IMR-90 (cell line): Measurements from ENCODE around the gene PLAGL1. TPM values are rescaled to one million over a fixed set of nuclear protein-coding genes. Genes with fewer than 3 reads are reported as not detected.

Experiments used
- ATAC-seq: fragments of 200-7000 bp; cut with Tn5 transposase; 2 replicates; pipeline ENCODE4 v1.9.1; 2020; ENCODE audit warnings: low read depth, mild to moderate bottlenecking, moderate library complexity
- BruUV-seq: library from RNA; stranded (reverse); fragments of 400-500 nt; replicated peaks from 2 replicates; lab custom pipeline; 2021; lab: Mats Ljungman, UMichigan
- CTCF ChIA-PET: fragments of 300-600 bp; formaldehyde crosslinking; extraction: SDS; loops from one replicate; lab custom pipeline; 2021; ENCODE audit warnings: antibody characterized with exemption; lab: Yijun Ruan, JAX
- POLR2A ChIA-PET: fragments of 300-600 bp; sonication (Branson Sonifier 250); formaldehyde crosslinking; loops from one replicate; lab custom pipeline; 2022; ENCODE audit warnings: antibody characterized with exemption; ENCODE audit not compliant: unreplicated experiment; lab: Charles Lee
- DNase-seq: peaks from one replicate; pipeline ENCODE4 v3.0.0; 2013
- H2AFZ ChIP-seq: replicated peaks from 2 replicates; pipeline ENCODE3; 2013; ENCODE audit warnings: low read length, mild to moderate bottlenecking; ENCODE audit not compliant: poor library complexity
- H2AK5ac ChIP-seq: 2 replicates; pipeline ENCODE4 v1.6.1; 2013; ENCODE audit warnings: low read depth, low read length, inconsistent platforms
- H2AK9ac ChIP-seq: replicated peaks from 2 replicates; pipeline ENCODE3; 2013; ENCODE audit warnings: mild to moderate bottlenecking, low read depth, low read length, moderate library complexity; ENCODE audit not compliant: poor library complexity
- H2BK120ac ChIP-seq: 2 replicates; pipeline ENCODE4 v1.6.1; 2013; ENCODE audit warnings: low read depth, low read length, inconsistent platforms
- H2BK15ac ChIP-seq: 3 replicates; pipeline ENCODE4 v1.6.1; 2013; ENCODE audit warnings: low read depth, low read length, inconsistent platforms
- H2BK20ac ChIP-seq: 2 replicates; pipeline ENCODE4 v1.6.1; 2013; ENCODE audit warnings: low read depth, mild to moderate bottlenecking, inconsistent platforms, low read length, moderate library complexity
- H2BK5ac ChIP-seq: 2 replicates; pipeline ENCODE4 v1.6.1; 2013; ENCODE audit warnings: mild to moderate bottlenecking, low read depth, low read length, inconsistent platforms; ENCODE audit not compliant: poor library complexity, severe bottlenecking
- H3K14ac ChIP-seq: replicated peaks from 2 replicates; pipeline ENCODE4 v1.6.1; 2013; ENCODE audit warnings: low read depth, low read length, inconsistent platforms
- H3K18ac ChIP-seq: 2 replicates; pipeline ENCODE4 v1.6.1; 2013; ENCODE audit warnings: low read depth, low read length, control low read depth
- H3K23ac ChIP-seq: 2 replicates; pipeline ENCODE4 v1.6.1; 2013; ENCODE audit warnings: low read depth, low read length, inconsistent platforms
- H3K27ac ChIP-seq: 2 replicates; pipeline ENCODE4 v1.5.1; 2013; ENCODE audit warnings: mild to moderate bottlenecking, control low read depth, low read length; ENCODE audit not compliant: insufficient read depth
- H3K27me3 ChIP-seq: 2 replicates; pipeline ENCODE4 v1.6.1; 2013; ENCODE audit warnings: low read length; ENCODE audit not compliant: control insufficient read depth, insufficient read depth
- H3K36me3 ChIP-seq: 2 replicates; pipeline ENCODE4 v1.6.1; 2013; ENCODE audit warnings: low read length, mixed read lengths; ENCODE audit not compliant: control insufficient read depth, insufficient read depth
- H3K4ac ChIP-seq: 2 replicates; pipeline ENCODE4 v1.6.1; 2013; ENCODE audit warnings: low read depth, low read length, inconsistent platforms
- H3K4me1 ChIP-seq: 2 replicates; pipeline ENCODE4 v1.6.1; 2013; ENCODE audit warnings: low read length, mixed read lengths; ENCODE audit not compliant: control insufficient read depth, insufficient read depth
- H3K4me2 ChIP-seq: 2 replicates; pipeline ENCODE4 v1.6.1; 2013; ENCODE audit warnings: low read depth, mild to moderate bottlenecking, control low read depth, low read length, moderate library complexity
- H3K4me3 ChIP-seq: 2 replicates; pipeline ENCODE4 v1.5.1; 2013; ENCODE audit warnings: low read depth, mild to moderate bottlenecking, control low read depth, low read length, moderate library complexity; ENCODE audit not compliant: insufficient read depth
- H3K56ac ChIP-seq: 2 replicates; pipeline ENCODE4 v1.6.1; 2013; ENCODE audit warnings: low read length, inconsistent platforms; ENCODE audit not compliant: insufficient read depth; ENCODE audit errors: extremely low read depth
- H3K79me1 ChIP-seq, 2 experiments: 2 replicates each; pipeline ENCODE4 v1.6.1; 2013; ENCODE audit warnings: low read length in 2 of 2, inconsistent platforms in 1 of 2, low read depth in 1 of 2
- H3K9ac ChIP-seq: 2 replicates; pipeline ENCODE4 v1.6.1; 2013; ENCODE audit warnings: low read depth, low read length, control low read depth
- H3K9me1 ChIP-seq: 2 replicates; pipeline ENCODE4 v1.6.1; 2013; ENCODE audit warnings: low read length, inconsistent platforms; ENCODE audit not compliant: insufficient read depth
- H3K9me3 ChIP-seq: 2 replicates; pipeline ENCODE4 v1.6.1; 2013; ENCODE audit warnings: low read length; ENCODE audit not compliant: control insufficient read depth, insufficient read depth
- H4K20me1 ChIP-seq: 2 replicates; pipeline ENCODE4 v1.6.1; 2013; ENCODE audit warnings: low read length, inconsistent platforms; ENCODE audit not compliant: insufficient read depth
- H4K5ac ChIP-seq: 2 replicates; pipeline ENCODE4 v1.6.1; 2013; ENCODE audit warnings: mild to moderate bottlenecking, low read depth, low read length, control low read depth
- H4K8ac ChIP-seq, 2 experiments: 2 replicates each; pipeline ENCODE4 v1.6.1; 2013; ENCODE audit warnings: low read depth in 2 of 2, low read length in 2 of 2, control low read depth in 1 of 2, inconsistent platforms in 1 of 2
- H4K91ac ChIP-seq: 2 replicates; pipeline ENCODE4 v1.6.1; 2013; ENCODE audit warnings: low read depth, low read length, inconsistent platforms; ENCODE audit not compliant: insufficient read depth
- MXI1 ChIP-seq: IDR thresholded peaks from 2 replicates; pipeline ENCODE4 v1.6.1; 2012; ENCODE audit warnings: low read depth, mild to moderate bottlenecking, low read length, moderate library complexity, borderline replicate concordance
- RCOR1 ChIP-seq: IDR thresholded peaks from 2 replicates; pipeline ENCODE4 v1.6.1; 2012; ENCODE audit warnings: mild to moderate bottlenecking, low read length, improper control_type of control experiment; ENCODE audit not compliant: insufficient replicate concordance
- WGBS, 2 experiments: methylation state at CpG; one replicate each; pipeline versions ENCODE4 v1.1.5 to v1.1.7; 2013; ENCODE audit warnings: missing lambda C conversion rate in 2 of 2; ENCODE audit not compliant: insufficient read length in 1 of 2; ENCODE audit errors: extremely low coverage in 2 of 2; 5-methylcytosine and 5-hydroxymethylcytosine counted together
- dilution Hi-C: fragments of 300-500 bp; cut with HindIII; formaldehyde crosslinking; loops from one replicate; pipeline ENCODE4 v1.14.3; 2018; ENCODE audit warnings: low sequenced_read_pairs; ENCODE audit not compliant: unreplicated experiment
- in situ Hi-C: fragments of 300-500 bp; cut with MboI; formaldehyde crosslinking; loops from 3 replicates; pipeline ENCODE4 v1.14.3; 2019; ENCODE audit warnings: low sequenced_read_pairs, inconsistent platforms, mixed read lengths
- intact Hi-C: fragments of 100-400 bp; cut with micrococcal nuclease; formaldehyde crosslinking; loops from 2 replicates; pipeline ENCODE4 v1.10.0; 2022
- polyA plus RNA-seq, 3 experiments: library from polyadenylated mRNA; depleted of rRNA; stranded (reverse); fragments of >200 nt; gene quantifications; 2 replicates each; pipeline ENCODE4 v1.2.3, GENCODE V29; 2012; ENCODE audit warnings: low replicate concordance in 1 of 3
- total RNA-seq: library from RNA; depleted of rRNA; stranded (reverse); fragments of >200 nt; gene quantifications from 2 replicates; pipeline ENCODE4 v1.2.3, GENCODE V29; 2012

The PLAGL1 gene
- total and polyA plus RNA-seq, 2 of the 4 experiments (the other 2 are of a cell fraction) = 23.3 to 73.8 TPM

DNA sequence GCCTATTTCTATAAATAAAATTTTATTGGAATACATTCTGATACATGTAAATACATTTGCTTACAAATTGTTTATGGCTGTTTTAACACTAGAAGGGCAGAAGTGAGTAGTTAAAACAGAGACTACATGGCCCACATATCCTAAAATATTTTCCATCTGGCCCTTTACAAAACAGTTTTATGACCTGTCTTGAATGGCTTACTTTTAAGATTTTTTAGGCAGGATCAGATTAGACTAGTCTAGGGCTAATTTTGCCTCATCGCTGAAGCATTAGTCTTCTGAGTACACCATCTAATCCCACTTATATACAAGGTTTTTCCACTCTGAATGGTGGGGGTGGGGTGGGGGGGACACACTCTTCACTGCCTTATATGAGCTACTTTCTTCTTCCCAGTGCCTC lies 27.1 kb downstream of the PLAGL1 start:
- Histone ChIP-seq H3K4ac (no peak overlapping the region), H3K56ac (no peak overlapping the region), H2AK5ac (no peak overlapping the region), H3K4me2 (no peak overlapping the region), H2BK120ac (no peak overlapping the region), H3K9me3 (no peaks in the 10 kb centered on the region), H2BK5ac (no peak overlapping the region), H2BK15ac (no peak overlapping the region), H4K20me1 (no peaks in the 10 kb centered on the region), H3K27me3 (peaks cover 3% of the 10 kb centered on the region), H3K23ac (no peak overlapping the region), H4K91ac (no peak overlapping the region), H3K18ac (no peak overlapping the region), H3K27ac (no peak overlapping the region), H2AK9ac (no peak overlapping the region), H2BK20ac (no peak overlapping the region), H3K9me1 (no peaks in the 10 kb centered on the region), H3K14ac (no peak overlapping the region), H3K4me1 (no peaks in the 10 kb centered on the region), H2AFZ (no peak overlapping the region), H3K9ac (no peak overlapping the region), H3K79me1 (peaks cover 3 to 7% of the 10 kb centered on the region in 2 experiments), H4K5ac (no peak overlapping the region), H3K4me3 (no peak overlapping the region), H3K36me3 (0 out of 2 replicates have a peak, but pooled peaks cover 2% of the 10 kb centered on the region), H4K8ac (no peak overlapping the region)
- CTCF ChIA-PET = interaction anchor here (0.9 kb wide), 1 partner anchor 406 kb away, joined by 3 read pairs; no protein-coding TSS in a partner anchor
- no peak for TF ChIP-seq MXI1
- TF ChIP-seq RCOR1 = no peak
- DNase-seq (no peak), ATAC-seq (no peak)
- dilution Hi-C loops = no loop called here
- WGBS, 2 experiments = no CpG with 5 or more reads among the region's 1 CpG
- POLR2A ChIA-PET = no interaction called here
- BruUV-seq = no TSS peak
- intact Hi-C loops = no loop called here
- in situ Hi-C loops = no loop called here
